HG03460 (cell line): ENCODE data around the gene DDN.

Experiments
- ATAC-seq: cut with Tn5 transposase; IDR thresholded peaks from one replicate; pipeline ENCODE4 v1.9.1; 2021; ENCODE audit not compliant: unreplicated experiment

Gene DDN

DNA sequence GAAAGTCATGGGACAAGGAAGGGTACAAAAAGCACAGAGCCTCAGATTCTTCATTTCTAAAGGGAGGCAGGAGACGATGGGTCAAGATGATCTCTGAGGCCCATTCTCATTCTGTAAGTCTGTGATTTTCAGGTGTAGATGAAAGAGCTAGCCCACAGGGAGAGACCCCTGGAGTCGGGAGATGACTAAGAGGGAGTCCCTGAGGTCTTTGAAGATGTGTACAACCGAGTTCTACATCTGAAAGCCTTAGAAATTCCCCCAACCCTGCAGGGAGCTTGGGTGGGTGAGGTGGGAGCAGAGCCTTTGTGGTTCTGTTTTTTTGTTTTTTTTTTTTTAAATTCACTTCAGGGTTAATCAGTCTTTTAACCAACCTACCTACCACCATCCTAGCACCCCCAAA lies 30.7 kb downstream of the DDN start:
- no peak for ATAC-seq

DNA sequence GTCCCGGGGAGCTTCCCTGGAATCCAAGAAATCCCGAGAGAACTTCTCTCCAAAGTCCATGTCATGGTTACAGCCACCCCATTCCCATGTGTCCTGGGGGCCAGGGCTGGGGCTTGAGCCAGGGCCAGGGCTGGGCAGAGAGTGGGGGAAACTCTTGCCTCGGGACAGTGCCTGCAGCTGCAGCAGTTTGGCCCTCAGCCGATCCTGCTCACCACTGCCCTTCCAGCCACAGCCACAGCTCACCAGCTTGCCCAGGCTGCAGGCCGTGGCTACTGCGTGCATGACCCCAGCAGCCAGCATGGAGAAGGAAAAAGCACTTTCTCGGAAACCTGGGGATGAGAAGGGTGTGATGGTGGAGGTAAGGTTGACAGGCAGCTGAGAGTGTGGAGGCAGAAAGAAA lies 31.2 kb downstream of the DDN start:
- no peak for ATAC-seq

DNA sequence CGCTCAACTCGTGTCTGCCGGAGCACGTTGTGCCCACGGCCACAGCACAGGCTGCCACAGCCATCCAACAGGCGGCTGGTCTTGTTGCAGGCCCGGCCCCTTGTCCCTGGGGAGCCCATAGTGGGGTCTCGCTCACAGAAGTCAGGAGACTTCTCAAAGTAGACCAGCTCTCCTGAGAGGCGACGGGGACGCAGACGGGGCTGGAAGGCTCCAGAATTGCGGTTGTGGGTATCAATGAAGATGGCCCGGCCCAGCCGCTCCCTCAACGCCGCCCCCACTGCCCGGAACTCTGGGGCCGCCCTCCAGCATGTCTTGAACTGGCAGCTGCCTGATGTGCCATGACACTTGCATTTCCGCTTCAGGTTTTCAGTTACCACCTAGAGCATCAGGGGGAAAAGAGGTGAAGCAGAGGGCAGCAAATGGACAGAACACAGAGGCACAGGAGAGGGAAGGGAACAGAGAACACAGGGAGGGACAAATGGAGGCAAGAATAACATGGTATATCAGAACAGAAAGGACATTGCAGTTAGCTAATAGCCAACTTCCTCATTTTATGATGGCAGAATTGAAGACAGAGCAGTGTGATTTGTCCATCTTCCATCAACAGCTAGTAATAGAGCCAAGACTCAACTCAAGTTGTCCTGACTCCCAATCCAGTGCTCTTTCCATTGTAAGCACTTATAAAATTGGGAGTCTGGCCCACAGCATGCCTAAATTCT lies 32.8 kb downstream of the DDN start:
- no peak for ATAC-seq

DNA sequence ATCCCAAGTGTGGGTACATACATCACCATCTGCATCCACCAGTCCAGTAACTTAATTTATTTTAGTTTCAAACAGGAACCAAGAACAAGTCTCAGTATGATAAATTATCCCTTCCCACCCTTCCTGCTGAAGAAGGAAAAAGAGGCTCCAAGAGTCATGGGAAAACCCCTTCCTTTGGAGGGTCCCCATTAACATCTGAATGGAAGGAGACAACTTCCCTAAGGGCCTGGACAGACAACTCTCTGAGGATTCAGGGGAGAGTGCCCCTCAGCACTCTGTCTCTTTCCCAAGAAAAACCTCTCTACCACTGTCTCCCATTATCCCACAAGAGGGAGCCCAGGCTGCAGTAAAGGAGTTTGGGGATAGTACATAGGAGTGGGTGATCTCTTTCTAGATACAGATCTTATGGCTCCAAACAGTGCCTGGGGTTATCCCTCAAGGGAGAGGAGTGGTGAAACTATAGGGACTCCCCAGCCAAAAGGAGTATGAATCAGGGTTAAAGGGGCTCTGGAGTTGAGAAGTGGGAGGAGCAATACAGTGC lies 33.8 kb downstream of the DDN start:
- no peak for ATAC-seq

DNA sequence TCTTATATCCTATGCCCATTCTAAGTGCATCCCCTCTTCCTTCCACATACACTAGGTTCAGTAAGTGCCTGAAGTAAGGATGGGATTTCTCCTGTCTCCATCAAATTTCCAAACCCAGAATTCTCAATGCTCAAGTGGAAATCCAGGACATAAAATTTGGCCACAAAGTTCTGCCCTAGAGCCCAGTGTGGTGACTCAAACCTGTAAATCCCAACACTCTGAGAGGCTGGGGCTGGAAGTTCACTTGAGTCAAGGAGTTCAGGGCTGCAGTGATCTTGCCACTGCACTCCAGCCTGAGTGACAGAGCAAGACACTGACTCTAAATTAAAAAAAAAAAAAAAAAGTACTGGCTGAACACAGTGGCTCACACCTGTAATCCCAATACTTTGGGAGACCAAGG lies 37.4 kb downstream of the DDN start:
- no peak for ATAC-seq

DNA sequence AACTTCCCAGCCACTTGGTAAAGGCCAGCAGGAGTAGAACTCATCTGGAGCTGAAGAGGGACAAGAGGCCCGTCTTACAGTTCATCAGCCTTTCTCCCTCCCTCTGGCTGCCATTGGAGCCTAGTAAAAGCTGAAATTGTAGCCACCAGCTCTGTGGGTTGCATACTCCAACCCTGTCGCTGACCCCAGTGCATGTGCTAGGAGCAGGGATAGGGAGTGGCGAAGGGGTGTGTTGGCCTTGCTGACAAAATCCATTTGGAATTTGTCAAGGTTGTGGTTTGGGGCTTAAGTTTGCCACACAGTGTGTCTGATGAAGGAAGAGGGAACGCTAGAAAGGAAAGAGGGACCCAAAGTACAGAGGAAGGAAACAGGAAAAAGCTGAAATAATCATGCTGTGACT lies 37.8 kb downstream of the DDN start:
- ATAC-seq = no peak

DNA sequence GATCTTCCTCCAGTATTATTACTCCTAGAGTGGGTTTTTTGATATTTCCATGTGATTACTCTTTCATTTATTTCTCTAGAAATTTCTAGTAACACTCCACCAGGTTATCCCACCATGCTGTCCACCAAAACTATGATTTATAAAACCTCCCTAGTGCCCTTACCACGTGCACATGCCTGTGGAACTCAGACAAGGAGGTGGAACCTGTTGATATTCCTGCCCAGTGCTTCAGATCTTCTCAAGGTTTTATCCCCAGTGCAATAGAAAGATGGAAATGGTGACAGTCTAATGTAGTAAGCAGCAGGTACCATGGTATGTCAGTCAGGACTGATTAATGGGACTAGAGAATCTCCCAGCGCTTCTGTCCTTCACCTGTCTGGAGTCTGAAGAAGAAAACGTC lies 38.3 kb downstream of the DDN start:
- no peak for ATAC-seq

DNA sequence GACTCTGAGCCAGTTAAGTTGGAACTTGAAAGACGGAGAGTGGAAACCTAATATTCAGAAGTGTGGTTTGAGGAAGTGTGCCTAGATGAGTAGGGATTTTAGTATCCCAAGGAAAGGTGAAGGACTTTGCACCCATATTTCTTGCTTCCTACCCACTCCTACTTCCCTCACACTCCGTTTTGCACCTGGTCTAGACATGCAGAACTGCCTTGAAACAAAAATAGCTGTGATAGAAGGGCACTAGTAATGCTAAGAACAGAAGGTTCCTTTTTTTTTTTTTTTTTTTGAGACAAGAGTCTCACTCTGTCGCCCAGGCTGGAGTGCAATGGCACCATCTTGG lies 41.2 kb downstream of the DDN start:
- ATAC-seq = no peak

DNA sequence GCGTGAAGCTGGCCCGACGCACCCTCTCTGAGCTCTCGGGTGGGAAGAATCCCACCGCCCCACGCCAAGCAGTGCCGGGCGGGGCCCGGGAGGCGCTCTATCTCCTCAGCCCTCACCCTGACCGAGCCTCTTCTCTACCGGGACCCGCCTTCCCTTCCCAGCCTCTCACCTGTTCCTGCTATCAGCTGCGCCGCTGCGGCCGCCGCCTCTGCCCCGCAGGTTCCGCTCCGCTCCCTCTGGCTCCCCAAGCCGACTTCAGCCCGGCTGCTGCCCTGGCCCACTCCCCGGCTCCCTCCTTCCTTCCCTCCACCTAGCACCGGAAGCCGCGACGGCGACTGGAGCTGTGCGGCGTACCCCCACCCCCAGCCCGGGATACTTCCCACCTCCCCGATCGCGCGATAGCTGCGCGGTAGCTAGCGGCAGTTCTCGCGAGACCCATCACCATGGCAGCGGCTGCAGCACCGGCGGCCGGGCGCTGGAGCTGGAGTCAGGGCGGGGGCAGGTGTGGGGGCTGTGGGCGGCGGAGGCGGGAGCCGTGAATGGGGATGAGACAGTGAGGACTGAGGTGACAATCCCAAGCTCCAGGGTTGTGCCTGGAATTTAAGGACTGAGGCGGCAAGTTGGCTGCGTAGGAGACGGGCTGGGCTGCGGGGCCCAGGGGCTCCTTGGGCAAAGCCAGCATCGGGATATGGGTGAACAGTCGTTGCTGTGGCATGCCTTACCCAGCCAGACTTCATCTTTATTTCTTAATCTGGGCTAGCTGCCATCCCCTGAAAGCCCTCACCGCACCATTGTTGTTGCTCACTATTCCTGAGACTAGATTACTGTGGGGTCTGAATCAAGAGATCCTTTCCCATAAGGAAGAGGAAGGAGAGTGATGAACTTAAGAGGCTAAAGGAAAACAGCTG lies 41.8 kb downstream of the DDN start, which contains the start of gene ARF3:
Gene ARF3 (minus strand): TSS at position 347 of the 908 bp plus-strand sequence. CDS start 16,392 bp downstream, outside the sequence.
- peak; percentile 84 for ATAC-seq

DNA sequence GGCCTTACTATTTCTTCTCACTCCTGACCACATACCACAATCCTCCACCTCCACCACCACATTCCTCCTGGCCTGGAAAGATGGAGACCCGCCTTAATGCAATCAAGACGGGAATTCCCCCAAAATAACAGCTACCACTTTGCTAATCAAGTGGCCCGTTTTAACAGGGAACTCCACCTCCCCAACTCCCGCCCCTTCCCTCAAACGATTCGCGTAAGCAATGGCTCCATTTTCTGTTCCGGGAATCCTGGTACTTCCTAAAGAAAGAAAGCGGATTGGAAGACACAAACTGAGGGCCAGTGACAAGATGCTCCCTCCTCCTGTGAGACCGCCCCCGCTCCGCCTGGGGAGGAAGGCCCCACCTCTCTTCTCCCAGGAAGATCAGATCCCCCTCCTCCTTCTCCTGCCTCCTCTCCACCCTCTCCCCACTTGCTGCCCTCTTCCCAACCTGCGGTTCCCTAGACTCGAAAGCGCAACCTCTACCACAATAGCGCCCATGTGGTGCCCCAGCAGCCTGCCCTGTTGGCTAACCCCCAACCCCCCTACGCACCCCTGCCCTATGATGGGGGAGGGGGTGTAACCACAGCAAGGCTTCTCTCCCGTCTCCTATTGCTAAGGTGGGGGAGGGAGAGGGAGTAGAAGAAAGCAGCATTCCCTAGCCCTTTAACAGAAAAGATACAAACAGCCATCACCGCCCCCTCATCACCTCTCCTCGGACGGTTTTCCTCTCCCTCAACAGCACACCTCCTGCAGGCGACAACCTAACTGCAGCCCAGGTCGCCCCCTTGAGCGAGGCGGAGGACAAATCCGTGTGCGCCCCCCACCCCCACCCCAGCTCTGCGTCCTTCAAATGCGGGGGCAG lies 42.7 kb downstream of the DDN start:
- ATAC-seq = peak; percentile 22

DNA sequence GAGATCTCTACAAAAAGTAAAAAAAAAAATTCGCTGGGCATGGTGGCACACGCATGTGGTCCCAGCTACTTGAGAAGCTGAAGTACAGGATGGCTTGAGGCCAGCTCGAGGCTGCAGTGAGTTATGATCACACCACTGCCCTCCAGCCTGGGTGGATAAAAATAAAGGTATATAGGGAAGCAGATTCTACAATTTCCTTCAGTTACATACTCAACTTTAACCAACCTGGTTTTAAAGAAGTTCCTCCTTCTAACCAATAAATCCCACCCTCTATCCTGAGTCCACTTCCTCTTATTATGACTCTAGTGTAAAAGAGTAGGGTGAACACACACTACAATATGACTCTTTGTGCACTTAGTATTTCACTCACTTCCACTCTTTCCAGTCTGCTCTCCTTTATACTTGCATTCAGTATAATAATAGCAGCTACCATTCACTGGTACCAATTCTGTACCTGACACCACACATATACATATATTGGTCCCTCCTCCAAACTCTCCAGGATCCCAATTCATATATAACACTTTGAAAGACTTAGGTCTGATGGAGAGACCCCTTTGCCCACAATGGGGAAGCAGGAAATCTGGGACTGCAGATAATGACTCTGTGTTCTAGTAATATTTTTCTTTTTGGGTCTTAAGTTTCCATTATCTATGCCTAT lies 44.2 kb downstream of the DDN start:
- ATAC-seq = no peak

DNA sequence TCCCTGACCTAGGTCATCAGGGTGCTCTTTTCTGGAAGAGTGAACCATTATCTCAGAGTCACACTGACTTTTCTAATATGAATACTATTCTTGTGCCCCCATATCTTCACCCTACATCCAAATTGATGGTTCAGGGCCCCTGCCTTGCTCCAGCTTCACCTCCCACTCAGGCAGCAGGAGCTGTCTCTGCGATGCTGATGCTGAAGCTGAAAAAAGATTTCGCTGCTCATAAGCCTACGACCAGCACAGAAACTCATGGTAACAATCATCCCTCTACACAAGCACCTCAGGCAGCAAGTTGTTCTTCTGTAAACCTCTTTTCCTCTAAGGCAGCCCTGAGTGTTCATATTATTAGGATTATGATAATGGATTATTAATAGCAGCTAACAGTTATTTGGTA lies 45.1 kb downstream of the DDN start:
- no peak for ATAC-seq

DNA sequence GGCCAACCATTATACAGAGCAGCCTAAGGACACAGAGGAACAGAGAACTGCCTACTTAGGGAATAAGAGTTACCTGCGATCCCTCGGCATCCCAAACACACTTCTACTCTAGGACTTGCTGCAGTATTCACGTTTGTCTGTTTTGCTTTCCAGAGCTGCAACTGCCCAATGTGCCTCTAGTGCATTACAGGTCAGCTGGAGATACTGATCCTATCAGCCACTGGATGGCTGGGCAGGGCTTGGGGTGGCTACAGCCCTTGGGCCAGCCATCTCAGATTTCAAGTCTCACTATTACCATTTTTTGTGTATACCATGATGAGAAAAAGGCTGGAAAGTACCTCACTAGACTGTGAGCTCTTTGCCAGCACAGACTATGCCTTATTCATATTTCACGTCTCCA lies 46.5 kb downstream of the DDN start:
- no peak for ATAC-seq

DNA sequence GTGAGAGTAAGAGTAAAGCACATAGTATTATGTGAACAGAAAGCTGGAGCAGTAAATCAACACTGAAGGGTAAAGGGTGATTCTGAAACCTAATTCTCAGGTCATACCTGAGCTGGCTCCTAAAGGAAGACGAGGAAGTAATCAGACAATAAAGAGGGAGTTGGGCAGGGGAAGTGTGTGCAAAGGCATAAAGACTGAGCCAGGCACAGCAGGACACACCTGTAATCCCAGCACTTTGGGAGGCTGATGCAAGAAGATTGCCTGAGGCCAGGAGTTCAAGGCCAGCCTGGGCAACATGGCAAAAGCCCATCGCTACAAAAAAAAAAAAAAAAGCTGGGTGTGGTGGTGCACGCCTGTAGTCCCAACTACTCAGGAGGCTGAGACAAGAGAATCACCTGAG lies 51.4 kb downstream of the DDN start:
- no peak for ATAC-seq

DNA sequence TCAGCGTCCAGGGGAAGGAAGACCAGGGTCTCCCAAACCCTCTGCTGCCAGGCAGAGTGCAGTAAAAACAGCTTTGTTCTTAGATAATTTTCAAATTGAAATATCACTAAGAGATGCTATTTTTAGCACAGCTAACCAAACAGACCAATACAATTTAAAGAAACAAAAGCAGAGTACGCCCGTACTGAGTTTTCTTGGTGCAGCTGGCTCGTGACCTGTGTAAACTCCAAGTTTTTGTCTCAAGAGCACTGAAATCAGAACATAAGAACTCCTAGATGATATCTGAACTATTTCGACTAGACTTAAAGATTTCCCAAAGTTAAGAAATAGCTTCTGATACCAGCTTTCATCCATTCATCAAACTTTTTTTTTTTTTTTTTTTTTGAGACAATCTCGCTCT lies 52.2 kb downstream of the DDN start:
- ATAC-seq = no peak

DNA sequence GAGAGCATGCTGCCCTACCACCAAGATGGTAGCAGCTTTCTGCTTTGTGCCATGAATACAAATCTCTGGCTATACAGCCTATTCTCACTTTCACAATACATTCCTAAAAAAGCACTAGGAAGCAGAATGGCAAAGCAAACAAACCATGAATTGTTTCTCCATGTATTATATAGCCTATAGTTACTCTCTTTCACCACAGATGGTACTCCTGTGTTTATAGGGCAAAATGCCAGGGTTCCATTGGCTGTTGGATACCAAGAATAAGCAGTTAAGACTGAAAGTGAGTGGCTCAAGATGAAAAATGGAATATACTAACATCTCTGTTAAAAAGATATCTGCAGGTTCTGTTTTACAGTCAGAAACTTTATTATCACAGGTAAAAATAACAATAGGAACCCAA lies 53.0 kb downstream of the DDN start:
- ATAC-seq = no peak
